Thyroid gland (tissue), 4 donors: ENCODE results near the gene ZC3H7B.

Experiments used
- POLR2A ChIP-seq, 2 donors: fragments of 450-650 bp; IDR thresholded peaks; one replicate each; pipeline ENCODE4 v1.6.1; 2017; ENCODE audit warnings: antibody characterized with exemption in 2 of 2, mild to moderate bottlenecking in 2 of 2, moderate library complexity in 1 of 2
- TF ChIP-seq, protein P1 (sequence below), 6 experiments: fragments of 200-600 bp in 3 of 6; fragments of 450-650 bp in 3 of 6; sonication (generic) in 3 of 6; IDR thresholded peaks; one replicate each; pipeline ENCODE4 v1.5.1; 2016 to 2019; ENCODE audit warnings: antibody characterized with exemption in 6 of 6, mild to moderate bottlenecking in 2 of 6, inconsistent platforms in 1 of 6, moderate library complexity in 1 of 6

- TF ChIP-seq, protein P1, sequence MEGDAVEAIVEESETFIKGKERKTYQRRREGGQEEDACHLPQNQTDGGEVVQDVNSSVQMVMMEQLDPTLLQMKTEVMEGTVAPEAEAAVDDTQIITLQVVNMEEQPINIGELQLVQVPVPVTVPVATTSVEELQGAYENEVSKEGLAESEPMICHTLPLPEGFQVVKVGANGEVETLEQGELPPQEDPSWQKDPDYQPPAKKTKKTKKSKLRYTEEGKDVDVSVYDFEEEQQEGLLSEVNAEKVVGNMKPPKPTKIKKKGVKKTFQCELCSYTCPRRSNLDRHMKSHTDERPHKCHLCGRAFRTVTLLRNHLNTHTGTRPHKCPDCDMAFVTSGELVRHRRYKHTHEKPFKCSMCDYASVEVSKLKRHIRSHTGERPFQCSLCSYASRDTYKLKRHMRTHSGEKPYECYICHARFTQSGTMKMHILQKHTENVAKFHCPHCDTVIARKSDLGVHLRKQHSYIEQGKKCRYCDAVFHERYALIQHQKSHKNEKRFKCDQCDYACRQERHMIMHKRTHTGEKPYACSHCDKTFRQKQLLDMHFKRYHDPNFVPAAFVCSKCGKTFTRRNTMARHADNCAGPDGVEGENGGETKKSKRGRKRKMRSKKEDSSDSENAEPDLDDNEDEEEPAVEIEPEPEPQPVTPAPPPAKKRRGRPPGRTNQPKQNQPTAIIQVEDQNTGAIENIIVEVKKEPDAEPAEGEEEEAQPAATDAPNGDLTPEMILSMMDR (IDR thresholded peaks at IDR 0.05), result no peak
- no peak for TF ChIP-seq POLR2A (IDR thresholded peaks at IDR 0.05)
Observed at GRCh38 chr22:41267958-41268357, 33.4 kb upstream of the ZC3H7B start.
